PC-3 (cell line): ENCODE data around the gene BRF1. TPM values are rescaled to one million over a fixed set of nuclear protein-coding genes. Genes with fewer than 3 reads are reported as not detected.

Experiments used
- ATAC-seq: fragments of 200-7000 bp; cut with Tn5 transposase; 2 replicates; pipeline ENCODE4 v1.9.1; 2020; ENCODE audit warnings: mild to moderate bottlenecking, moderate library complexity
- BruUV-seq: library from RNA; stranded (reverse); fragments of 400-500 nt; replicated peaks from 2 replicates; lab custom pipeline; 2021; lab: Mats Ljungman, UMichigan
- CTCF ChIA-PET: fragments of 300-600 bp; sonication (Branson Sonifier 250); formaldehyde crosslinking; loops from one replicate; lab custom pipeline; 2022; ENCODE audit warnings: antibody characterized with exemption; lab: Charles Lee
- POLR2A ChIA-PET: fragments of 300-600 bp; sonication (Branson Sonifier 250); formaldehyde crosslinking; loops from one replicate; lab custom pipeline; 2022; ENCODE audit warnings: antibody characterized with exemption; ENCODE audit not compliant: unreplicated experiment; lab: Charles Lee
- DNase-seq: peaks from one replicate; pipeline ENCODE4 v3.0.0-alpha.2; 2015
- H2AFZ ChIP-seq: fragments of 300-600 bp; sonication (generic); 2 replicates; pipeline ENCODE4 v1.6.0; 2016; ENCODE audit warnings: antibody characterized with exemption, low read length
- H3F3A ChIP-seq: fragments of 300-600 bp; sonication (generic); one replicate; pipeline ENCODE4 v1.6.0; 2017; ENCODE audit warnings: antibody characterized with exemption, low read length, control low read depth, mild to moderate bottlenecking; ENCODE audit not compliant: unreplicated experiment
- H3K27ac ChIP-seq: fragments of 300-600 bp; sonication (generic); 2 replicates; pipeline ENCODE4 v1.5.1; 2016; ENCODE audit warnings: mild to moderate bottlenecking, low read length
- H3K27me3 ChIP-seq: fragments of 300-600 bp; sonication (generic); 2 replicates; pipeline ENCODE4 v1.6.1; 2016; ENCODE audit warnings: low read length, mixed read lengths
- H3K36me3 ChIP-seq: fragments of 300-600 bp; sonication (generic); 2 replicates; pipeline ENCODE4 v1.6.1; 2016; ENCODE audit warnings: low read depth, mixed run types, low read length, mixed read lengths
- H3K4me1 ChIP-seq: fragments of 300-600 bp; sonication (generic); 2 replicates; pipeline ENCODE4 v1.5.1; 2016; ENCODE audit warnings: low read length; ENCODE audit not compliant: insufficient read depth
- H3K4me2 ChIP-seq: fragments of 300-600 bp; sonication (generic); 2 replicates; pipeline ENCODE4 v1.6.0; 2016; ENCODE audit warnings: low read length
- H3K4me3 ChIP-seq: fragments of 300-600 bp; sonication (generic); 2 replicates; pipeline ENCODE4 v1.5.1; 2016; ENCODE audit warnings: mild to moderate bottlenecking, low read length, mixed read lengths
- H3K79me2 ChIP-seq: fragments of 300-600 bp; sonication (generic); 2 replicates; pipeline ENCODE4 v1.6.1; 2017; ENCODE audit warnings: low read length, mixed read lengths
- H3K9ac ChIP-seq: fragments of 300-600 bp; sonication (generic); 2 replicates; pipeline ENCODE4 v1.6.0; 2016; ENCODE audit warnings: mild to moderate bottlenecking, low read length
- H3K9me2 ChIP-seq: fragments of 300-600 bp; sonication (generic); replicated peaks from 2 replicates; pipeline ENCODE4 v1.6.1; 2016; ENCODE audit warnings: mixed run types, low read length, mixed read lengths
- H3K9me3 ChIP-seq: fragments of 300-600 bp; sonication (generic); 2 replicates; pipeline ENCODE4 v1.6.1; 2016; ENCODE audit warnings: low read length, mixed read lengths
- H4K20me1 ChIP-seq: fragments of 300-600 bp; sonication (generic); 2 replicates; pipeline ENCODE4 v1.6.1; 2016; ENCODE audit warnings: low read length, mixed read lengths
- CTCF ChIP-seq: fragments of 300-600 bp; sonication (generic); conservative IDR thresholded peaks from 2 replicates; pipeline ENCODE4 v1.5.1; 2017; ENCODE audit warnings: antibody characterized with exemption, low read depth, mild to moderate bottlenecking, low read length
- EZH2 ChIP-seq: fragments of 300-600 bp; sonication (generic); IDR thresholded peaks from one replicate; pipeline ENCODE4 v1.6.1; 2017; ENCODE audit warnings: antibody characterized with exemption, mild to moderate bottlenecking, low read length; ENCODE audit not compliant: unreplicated experiment
- EZH2phosphoT487 ChIP-seq: fragments of 300-600 bp; sonication (generic); IDR thresholded peaks from 2 replicates; pipeline ENCODE4 v1.6.1; 2018; ENCODE audit warnings: mild to moderate bottlenecking, antibody characterized with exemption, low read length, borderline replicate concordance
- intact Hi-C: fragments of 100-400 bp; cut with micrococcal nuclease; formaldehyde crosslinking; loops from 2 replicates; pipeline ENCODE4 v1.9.0; 2023
- total RNA-seq: library from RNA; depleted of rRNA; stranded (reverse); fragments of >200 nt; gene quantifications from 2 replicates; pipeline ENCODE4 v1.2.3, GENCODE V29; 2014

BRF1 gene
- total RNA-seq, 1 experiment from 2014 or later, result 55.8 TPM

GRCh38 chr14:105181549-105182295 lies 119.1 kb downstream of the BRF1 start:
- no peak for TF ChIP-seq EZH2
- no peak for TF ChIP-seq EZH2phosphoT487
- TF ChIP-seq CTCF, result no peak
- ChIA-PET POLR2A (no interaction called here), CTCF (no interaction called here)
- Histone ChIP-seq H4K20me1 (no peaks in the 10 kb centered on the region), H3K79me2 (no peaks in the 10 kb centered on the region), H2AFZ (0 out of 2 replicates have a peak overlapping the region, but pooled peaks have one; percentile 51), H3K4me1 (0 out of 2 replicates have a peak, but pooled peaks cover 4% of the 10 kb centered on the region), H3K9me2 (no peaks in the 10 kb centered on the region), H3K9ac (no peak overlapping the region), H3K36me3 (no peaks in the 10 kb centered on the region), H3K4me3 (peak overlapping the region; percentile 50), H3K9me3 (no peaks in the 10 kb centered on the region), H3K27me3 (no peaks in the 10 kb centered on the region), H3F3A (no peaks in the 10 kb centered on the region), H3K4me2 (peak overlapping the region; percentile 57), H3K27ac (no peak overlapping the region)
- no TSS peak for BruUV-seq
- ATAC-seq (no peak), DNase-seq (no peak)
- intact Hi-C loops, result no loop called here

- Histone ChIP-seq H3K36me3 (no peaks in the 10 kb centered on the region), H3K4me2 (peak within 1 kb of the TSS; percentile 94), H4K20me1 (no peaks in the 10 kb centered on the region), H3K27me3 (no peaks in the 10 kb centered on the region), H3K9me2 (no peaks in the 10 kb centered on the region), H3K4me3 (peak within 1 kb of the TSS; percentile 73), H3K4me1 (0 out of 2 replicates have a peak, but pooled peaks cover 6% of the 10 kb centered on the region), H3F3A (no peaks in the 10 kb centered on the region), H2AFZ (peak within 1 kb of the TSS; percentile 69), H3K9me3 (no peaks in the 10 kb centered on the region), H3K79me2 (no peaks in the 10 kb centered on the region), H3K9ac (no peak within 1 kb of the TSS), H3K27ac (no peak within 1 kb of the TSS)
- intact Hi-C loops, result no loop called here
- ChIA-PET POLR2A (interaction anchor here (0.6 kb wide), 1 partner anchor 1428 kb away, joined by 11 read pairs; no protein-coding TSS in a partner anchor), CTCF (interaction anchor here (0.7 kb wide), 1 partner anchor 90 kb away, joined by 3 read pairs; no protein-coding TSS in a partner anchor)
- peak; percentile 87 for ATAC-seq
- TF ChIP-seq EZH2 (no peak), EZH2phosphoT487 (no peak), CTCF (no peak)
- no TSS peak for BruUV-seq
- peak; percentile 77 for DNase-seq
These were observed 119.9 kb downstream of the BRF1 start, which contains the start of gene NUDT14 for GRCh38 chr14:105180592-105181548. NUDT14 (minus strand) TSS chr14:105181312; CDS start chr14:105181209, 103 bp downstream.
